NCI-H1436 (cell line): ENCODE results near the gene PVRIG.
"Not testable (repeated sequence)": the region's sequence is repeated elsewhere in the genome, so short reads cannot be mapped to it uniquely, and the experiment has no call there.

Source experiments
- DNase-seq: peaks from one replicate; lab custom pipeline; 2025; lab: John Stamatoyannopoulos, UW

The PVRIG gene

GRCh38 chr7:100219801-100220585 lies at the start of gene PVRIG:
Gene PVRIG, plus strand, starts transcription at chr7:100219949. Its CDS starts 22 bp downstream, at chr7:100219971.
- DNase-seq = not testable (repeated sequence)

GRCh38 chr7:100170101-100170897 lies 49.5 kb upstream of the PVRIG start:
- DNase-seq = no peak

- DNase-seq = no peak
Observed at GRCh38 chr7:100171087-100171681, 48.6 kb upstream of the PVRIG start.

GRCh38 chr7:100171840-100172239 lies 47.9 kb upstream of the PVRIG start:
- no peak for DNase-seq

- no peak for DNase-seq
Observed at GRCh38 chr7:100173806-100174495, 45.8 kb upstream of the PVRIG start.

GRCh38 chr7:100174582-100174981 lies 45.2 kb upstream of the PVRIG start:
- DNase-seq = no peak

- no peak for DNase-seq
Observed at GRCh38 chr7:100175296-100175935, 44.3 kb upstream of the PVRIG start.

- DNase-seq = no peak
Observed at GRCh38 chr7:100176096-100177044, 43.4 kb upstream of the PVRIG start.

- peak; percentile 96 for DNase-seq
Observed at GRCh38 chr7:100177045-100178001, 42.4 kb upstream of the PVRIG start, which contains the start of the genes GPC2 and STAG3. Gene GPC2, minus strand, starts transcription at chr7:100177381. Its CDS starts 182 bp downstream, at chr7:100177199. Gene STAG3, plus strand, starts transcription at chr7:100177918. Its CDS starts 2,639 bp downstream, at chr7:100180557.

- not testable (repeated sequence) for DNase-seq
Observed at GRCh38 chr7:100180084-100180483, 39.7 kb upstream of the PVRIG start.

GRCh38 chr7:100182616-100183015 lies 37.1 kb upstream of the PVRIG start:
- DNase-seq = not testable (repeated sequence)

GRCh38 chr7:100183090-100183489 lies 36.7 kb upstream of the PVRIG start:
- DNase-seq = not testable (repeated sequence)

GRCh38 chr7:100185726-100186125 lies 34.0 kb upstream of the PVRIG start:
- DNase-seq = no peak

- DNase-seq = no peak
Observed at GRCh38 chr7:100189061-100189460, 30.7 kb upstream of the PVRIG start.

GRCh38 chr7:100190048-100190711 lies 29.6 kb upstream of the PVRIG start:
- DNase-seq = no peak

GRCh38 chr7:100191775-100192174 lies 28.0 kb upstream of the PVRIG start:
- DNase-seq = no peak

GRCh38 chr7:100192281-100192862 lies 27.4 kb upstream of the PVRIG start:
- not testable (repeated sequence) for DNase-seq

GRCh38 chr7:100192969-100193368 lies 26.8 kb upstream of the PVRIG start:
- DNase-seq = no peak
